Mesenchymal stem cell (in vitro differentiated cells and primary cell): Measurements from ENCODE around the gene FBL.
"Not testable (repeated sequence)": the region's sequence is repeated elsewhere in the genome, so short reads cannot be mapped to it uniquely, and the experiment has no call there.

Source experiments
- DNase-seq: peaks from one replicate; pipeline ENCODE4 v3.0.0-alpha.2; 2013
- H2AFZ ChIP-seq: one replicate; pipeline ENCODE4 v1.6.1; 2013; ENCODE audit warnings: low read depth, mild to moderate bottlenecking, control low read depth, inconsistent platforms, low read length, moderate library complexity
- H2AK5ac ChIP-seq: 2 replicates; pipeline ENCODE4 v1.6.1; 2013; ENCODE audit warnings: low read length, moderate library complexity, mild to moderate bottlenecking, inconsistent platforms; ENCODE audit not compliant: severe bottlenecking
- H2BK120ac ChIP-seq: one replicate; pipeline ENCODE4 v1.6.1; 2013; ENCODE audit warnings: low read depth, mild to moderate bottlenecking, inconsistent platforms, low read length, moderate library complexity
- H2BK12ac ChIP-seq, 2 experiments: one replicate each; pipeline ENCODE4 v1.6.1; 2013; ENCODE audit warnings: inconsistent platforms in 2 of 2, low read length in 2 of 2, mild to moderate bottlenecking in 2 of 2, moderate library complexity in 2 of 2, control low read depth in 1 of 2
- H2BK15ac ChIP-seq: one replicate; pipeline ENCODE4 v1.6.1; 2013; ENCODE audit warnings: mild to moderate bottlenecking, low read depth, inconsistent platforms; ENCODE audit not compliant: poor library complexity, severe bottlenecking
- H2BK5ac ChIP-seq: 2 replicates; pipeline ENCODE4 v1.6.1; 2013; ENCODE audit warnings: low read depth, mild to moderate bottlenecking, low read length, control low read depth, inconsistent platforms; ENCODE audit not compliant: poor library complexity, severe bottlenecking
- H3K14ac ChIP-seq, 2 experiments: one replicate each; pipeline ENCODE4 v1.6.1; 2013; ENCODE audit warnings: inconsistent platforms in 2 of 2, low read length in 2 of 2, control low read depth in 1 of 2, mild to moderate bottlenecking in 1 of 2, moderate library complexity in 1 of 2
- H3K18ac ChIP-seq, 2 experiments: one replicate each; pipeline ENCODE4 v1.6.1; 2013; ENCODE audit warnings: inconsistent platforms in 2 of 2, low read length in 2 of 2, control low read depth in 1 of 2, low read depth in 1 of 2, mild to moderate bottlenecking in 1 of 2
- H3K23ac ChIP-seq, 2 experiments: one replicate each; pipeline ENCODE4 v1.6.1; 2013; ENCODE audit warnings: inconsistent platforms in 2 of 2, low read length in 2 of 2, mild to moderate bottlenecking in 2 of 2, moderate library complexity in 2 of 2, control low read depth in 1 of 2
- H3K27ac ChIP-seq: 2 replicates; pipeline ENCODE4 v1.5.1; 2013; ENCODE audit warnings: mild to moderate bottlenecking, moderate library complexity, low read length, control low read depth, inconsistent platforms; ENCODE audit not compliant: poor library complexity, severe bottlenecking
- H3K27me3 ChIP-seq, 2 experiments: 2 replicates each; pipeline versions ENCODE4 v1.6.1 to v1.7.0; 2013; ENCODE audit warnings: low read length in 2 of 2, mild to moderate bottlenecking in 2 of 2, moderate library complexity in 2 of 2, control low read depth in 1 of 2, inconsistent platforms in 1 of 2; ENCODE audit not compliant: control insufficient read depth in 1 of 2, insufficient read depth in 1 of 2
- H3K36me3 ChIP-seq, 2 experiments: 2 replicates each; pipeline versions ENCODE4 v1.6.1 to v1.7.0; 2013; ENCODE audit warnings: low read length in 2 of 2, control low read depth in 1 of 2, inconsistent platforms in 1 of 2, low read depth in 1 of 2, mild to moderate bottlenecking in 1 of 2; ENCODE audit not compliant: insufficient read depth in 2 of 2, control insufficient read depth in 1 of 2
- H3K4ac ChIP-seq, 2 experiments: one replicate each; pipeline ENCODE4 v1.6.1; 2013; ENCODE audit warnings: inconsistent platforms in 2 of 2, low read length in 2 of 2, mild to moderate bottlenecking in 2 of 2, moderate library complexity in 2 of 2, control low read depth in 1 of 2, low read depth in 1 of 2
- H3K4me1 ChIP-seq: 2 replicates; pipeline ENCODE4 v1.6.1; 2013; ENCODE audit warnings: low read depth, low read length, control low read depth; ENCODE audit not compliant: control insufficient read depth, insufficient read depth
- H3K4me2 ChIP-seq: 2 replicates; pipeline ENCODE4 v1.6.1; 2013; ENCODE audit warnings: low read length, mild to moderate bottlenecking, inconsistent platforms; ENCODE audit not compliant: poor library complexity, severe bottlenecking
- H3K4me3 ChIP-seq, 2 experiments: 2 replicates each; pipeline versions ENCODE4 v1.5.1 to v1.7.0; 2013; ENCODE audit warnings: low read length in 2 of 2, mild to moderate bottlenecking in 2 of 2, control low read depth in 1 of 2, low read depth in 1 of 2; ENCODE audit not compliant: insufficient read depth in 1 of 2
- H3K79me1 ChIP-seq: replicated peaks from 2 replicates; pipeline ENCODE4 v1.6.1; 2013; ENCODE audit warnings: mild to moderate bottlenecking, control low read depth, low read length, inconsistent platforms; ENCODE audit not compliant: poor library complexity, severe bottlenecking
- H3K9ac ChIP-seq: 2 replicates; pipeline ENCODE4 v1.7.0; 2013; ENCODE audit warnings: mild to moderate bottlenecking, low read length, moderate library complexity
- H3K9me3 ChIP-seq: 2 replicates; pipeline ENCODE4 v1.7.0; 2013; ENCODE audit warnings: mild to moderate bottlenecking, low read length; ENCODE audit not compliant: control insufficient read depth
- H4K8ac ChIP-seq: one replicate; pipeline ENCODE4 v1.6.1; 2013; ENCODE audit warnings: inconsistent platforms, mild to moderate bottlenecking, low read length, moderate library complexity
- H4K91ac ChIP-seq: one replicate; pipeline ENCODE4 v1.6.1; 2013; ENCODE audit warnings: mild to moderate bottlenecking, low read length, inconsistent platforms
- WGBS: methylation state at CpG from one replicate; pipeline ENCODE4 v1.1.7; 2013; ENCODE audit warnings: mixed read lengths; 5-methylcytosine and 5-hydroxymethylcytosine counted together

Gene FBL

DNA sequence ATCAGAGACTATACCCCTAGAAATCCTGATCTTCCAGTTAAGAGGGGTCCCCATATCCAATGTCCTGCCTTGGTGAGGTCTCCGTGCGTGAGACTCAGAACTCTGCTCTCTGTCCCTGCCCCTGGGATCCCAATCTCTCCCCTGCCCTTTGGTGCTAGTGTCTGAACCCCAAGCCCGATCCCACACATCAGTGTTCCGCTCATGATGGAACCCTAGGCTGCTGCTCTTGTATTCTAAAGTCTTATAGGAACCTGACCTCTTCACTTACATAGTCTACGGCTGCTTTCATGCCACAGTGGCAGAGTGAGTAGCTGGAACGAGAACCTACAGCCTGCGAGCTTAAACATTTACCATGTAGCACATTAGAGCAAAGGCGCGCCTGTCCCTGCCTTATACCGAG lies 36.5 kb upstream of the FBL start:
- H3K14ac ChIP-seq, H3K9me3 ChIP-seq, H3K27me3 ChIP-seq, H3K18ac ChIP-seq, H3K36me3 ChIP-seq, H2BK12ac ChIP-seq, H3K4me3 ChIP-seq, H2AFZ ChIP-seq, H4K91ac ChIP-seq, H4K8ac ChIP-seq, H3K4me2 ChIP-seq, H2BK120ac ChIP-seq, H3K9ac ChIP-seq, H3K4me1 ChIP-seq, H3K79me1 ChIP-seq, H3K23ac ChIP-seq, H2AK5ac ChIP-seq, H2BK5ac ChIP-seq, H2BK15ac ChIP-seq, DNase-seq, H3K4ac ChIP-seq, H3K27ac ChIP-seq: not testable (repeated sequence)
- 67% methylated on average over 4 of the region's 10 CpGs for WGBS

DNA sequence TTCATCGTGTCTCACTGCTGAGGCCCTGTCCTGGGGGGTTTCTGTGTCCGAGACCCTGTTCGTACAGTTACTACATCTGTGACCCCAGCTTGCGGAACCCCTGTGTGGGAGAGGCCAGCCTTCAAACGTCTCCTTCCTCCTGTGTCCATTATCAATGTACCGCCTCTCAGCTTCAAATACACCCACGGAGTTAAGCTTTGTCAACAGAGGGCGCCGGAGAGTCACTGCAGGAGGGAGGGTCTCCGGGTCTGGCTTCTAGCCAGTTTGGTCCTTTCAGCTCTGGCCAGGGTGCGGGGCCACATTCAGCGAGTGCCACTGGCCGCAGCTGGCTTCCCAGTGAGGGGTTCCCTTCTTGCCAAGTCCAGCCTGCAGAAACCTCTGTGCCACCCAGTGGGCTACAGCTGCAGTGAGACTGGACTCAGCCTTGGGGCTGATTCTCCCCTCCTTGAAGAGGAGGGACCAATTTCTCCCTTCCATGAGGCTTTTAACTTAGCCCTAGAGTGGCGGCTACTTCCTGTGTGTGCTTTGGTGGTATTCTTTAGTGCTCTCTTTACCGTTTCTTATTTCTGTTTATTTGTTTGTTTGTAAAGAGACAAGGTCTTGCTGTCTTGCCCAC lies 35.4 kb upstream of the FBL start:
- not testable (repeated sequence) for H2BK12ac ChIP-seq, H3K9me3 ChIP-seq, H2BK15ac ChIP-seq, H3K23ac ChIP-seq, H3K9ac ChIP-seq, H3K4me1 ChIP-seq, H2BK5ac ChIP-seq, H3K79me1 ChIP-seq, H3K4me3 ChIP-seq, H3K27ac ChIP-seq, H2BK120ac ChIP-seq, H3K4me2 ChIP-seq, H3K27me3 ChIP-seq, H4K8ac ChIP-seq, H2AK5ac ChIP-seq, H2AFZ ChIP-seq, H3K4ac ChIP-seq, H4K91ac ChIP-seq, H3K14ac ChIP-seq, H3K36me3 ChIP-seq, H3K18ac ChIP-seq
- peak; percentile 10 for DNase-seq
- 20% methylated on average over 13 of the region's 15 CpGs for WGBS

DNA sequence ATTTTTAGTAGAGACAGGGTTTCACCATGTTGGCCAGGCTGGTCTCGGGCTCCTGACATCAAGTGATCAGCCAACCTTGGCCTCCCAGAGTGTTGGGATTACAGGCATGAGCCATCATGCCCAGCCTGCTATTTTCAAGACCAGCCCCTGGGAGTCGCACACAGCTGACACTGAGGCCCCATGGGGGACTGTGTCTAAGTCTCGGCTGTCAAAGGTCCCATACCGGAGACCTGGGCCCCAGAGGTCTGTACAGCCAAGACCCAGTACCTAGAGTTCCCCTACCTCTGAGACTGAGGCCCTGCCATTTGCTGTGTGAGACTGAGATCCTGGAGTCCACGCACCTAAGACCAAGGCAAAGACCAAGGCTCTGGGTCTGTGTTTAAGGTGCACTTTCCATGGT lies 34.1 kb upstream of the FBL start:
- not testable (repeated sequence) for DNase-seq, H3K27ac ChIP-seq, H2BK12ac ChIP-seq, H2AFZ ChIP-seq, H3K79me1 ChIP-seq, H3K36me3 ChIP-seq, H2BK5ac ChIP-seq, H2AK5ac ChIP-seq, H3K4me3 ChIP-seq, H3K27me3 ChIP-seq, H3K23ac ChIP-seq, H3K9ac ChIP-seq, H4K91ac ChIP-seq, H2BK15ac ChIP-seq, H3K4me2 ChIP-seq, H3K18ac ChIP-seq, H3K9me3 ChIP-seq, H4K8ac ChIP-seq, H3K4me1 ChIP-seq, H3K14ac ChIP-seq, H3K4ac ChIP-seq, H2BK120ac ChIP-seq
- WGBS: 75% methylated on average over 3 of the region's 5 CpGs

DNA sequence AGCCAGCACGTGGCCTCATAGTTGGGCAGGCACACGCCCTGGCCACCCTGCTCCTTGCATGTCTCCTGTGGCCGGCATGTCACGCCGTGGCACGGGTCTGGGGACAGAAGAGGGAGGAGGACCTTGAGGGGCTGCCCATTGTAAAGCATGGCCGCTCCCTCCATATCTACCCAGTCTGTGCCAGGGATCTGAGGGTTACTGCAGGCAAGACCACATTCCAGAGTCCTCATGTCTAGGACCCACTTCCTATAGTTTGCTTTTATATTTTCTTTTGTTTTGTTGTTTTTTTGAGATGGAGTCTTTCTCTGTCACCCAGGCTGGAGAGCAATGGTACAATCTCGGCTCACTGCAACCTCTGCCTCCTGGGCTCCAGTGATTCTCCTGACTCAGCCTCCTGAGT lies 33.6 kb upstream of the FBL start:
- not testable (repeated sequence) for H2AFZ ChIP-seq, H3K9me3 ChIP-seq, H2AK5ac ChIP-seq, H2BK15ac ChIP-seq, H3K4me1 ChIP-seq, H2BK120ac ChIP-seq, H3K36me3 ChIP-seq, H4K8ac ChIP-seq, H3K9ac ChIP-seq, H3K27ac ChIP-seq, H3K79me1 ChIP-seq, H3K14ac ChIP-seq, H3K4me2 ChIP-seq, H3K23ac ChIP-seq, H3K18ac ChIP-seq, H3K4ac ChIP-seq, H4K91ac ChIP-seq, H3K27me3 ChIP-seq, H2BK5ac ChIP-seq, H3K4me3 ChIP-seq, DNase-seq, H2BK12ac ChIP-seq
- no CpG with 5 or more reads among the region's 8 CpGs for WGBS
